Anterior cingulate cortex (tissue), 58 donors: ENCODE measurements around the gene HBG1.

Experiments
- DNase-seq, 58 donors: peaks; one replicate each; lab custom pipeline; 2025; lab: John Stamatoyannopoulos, UW

HBG1 gene

DNA sequence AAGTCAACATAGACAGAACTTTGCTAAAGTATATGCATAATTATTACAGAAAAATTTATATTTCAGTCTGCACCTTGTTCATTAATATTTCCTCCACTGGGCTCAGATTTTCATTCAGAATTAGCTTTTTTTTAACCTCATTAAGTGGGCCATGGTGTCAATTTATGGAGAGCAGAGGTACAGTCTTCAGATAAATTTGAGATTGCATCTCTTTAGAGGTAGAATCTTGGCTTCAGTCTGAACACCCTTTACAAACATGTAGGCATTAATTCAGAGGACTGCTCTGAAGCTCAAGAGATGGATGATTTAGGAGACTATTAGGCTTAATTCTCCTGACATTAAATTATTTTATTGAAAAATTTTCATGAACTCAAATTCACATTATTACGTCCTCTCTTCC, 19.4 kb downstream of the HBG1 start:
- DNase-seq: no peak

- no peak for DNase-seq
Measured at GRCh38 chr11:5229796-5230195, 19.9 kb downstream of the HBG1 start.

DNA sequence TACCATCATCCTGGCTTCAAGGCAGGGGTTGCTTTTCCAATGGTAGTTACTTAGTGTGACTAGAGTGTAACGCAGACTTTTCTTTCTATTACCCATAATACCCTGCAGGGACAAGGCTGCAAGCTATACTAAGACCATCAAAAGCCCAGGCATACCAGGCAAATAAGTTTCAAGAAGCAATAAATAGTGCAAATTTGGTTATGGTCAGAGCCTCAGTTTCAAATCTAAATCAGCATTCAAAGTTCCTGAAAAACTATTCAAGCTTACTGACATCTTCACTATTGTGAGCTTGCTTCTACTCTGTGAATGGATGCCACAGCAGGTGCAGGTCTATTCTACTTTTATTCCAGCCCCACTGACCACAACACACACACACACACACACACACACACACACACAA, 20.3 kb downstream of the HBG1 start:
- no peak for DNase-seq

DNA sequence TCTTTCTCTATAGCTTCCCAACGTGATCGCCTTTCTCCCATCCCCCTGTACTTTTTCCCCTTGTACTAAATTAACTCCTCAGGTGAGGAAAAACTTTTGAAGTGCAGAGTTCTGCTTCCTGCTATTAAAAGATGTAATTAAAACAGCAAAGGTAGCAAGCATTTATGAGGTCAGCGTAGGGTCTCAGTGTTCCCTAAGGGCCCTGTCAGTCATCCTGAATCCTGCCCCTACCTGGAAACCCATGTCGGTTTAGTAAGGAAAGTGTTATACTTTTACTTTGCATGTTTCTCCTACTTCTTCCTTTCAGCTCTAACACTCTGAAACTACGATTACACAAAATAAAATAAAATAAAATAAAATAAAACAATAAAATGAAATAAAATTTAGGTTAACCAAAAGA, 21.5 kb downstream of the HBG1 start:
- no peak for DNase-seq

DNA sequence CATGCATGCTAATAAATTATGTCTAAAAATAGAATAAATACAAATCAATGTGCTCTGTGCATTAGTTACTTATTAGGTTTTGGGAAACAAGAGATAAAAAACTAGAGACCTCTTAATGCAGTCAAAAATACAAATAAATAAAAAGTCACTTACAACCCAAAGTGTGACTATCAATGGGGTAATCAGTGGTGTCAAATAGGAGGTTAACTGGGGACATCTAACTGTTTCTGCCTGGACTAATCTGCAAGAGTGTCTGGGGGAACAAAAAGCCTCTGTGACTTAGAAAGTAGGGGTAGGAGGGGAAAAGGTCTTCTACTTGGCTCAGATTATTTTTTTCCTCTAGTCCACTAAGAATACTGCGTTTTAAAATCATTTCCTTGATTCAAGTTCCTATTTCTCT, 22.0 kb downstream of the HBG1 start:
- DNase-seq: no peak

DNA sequence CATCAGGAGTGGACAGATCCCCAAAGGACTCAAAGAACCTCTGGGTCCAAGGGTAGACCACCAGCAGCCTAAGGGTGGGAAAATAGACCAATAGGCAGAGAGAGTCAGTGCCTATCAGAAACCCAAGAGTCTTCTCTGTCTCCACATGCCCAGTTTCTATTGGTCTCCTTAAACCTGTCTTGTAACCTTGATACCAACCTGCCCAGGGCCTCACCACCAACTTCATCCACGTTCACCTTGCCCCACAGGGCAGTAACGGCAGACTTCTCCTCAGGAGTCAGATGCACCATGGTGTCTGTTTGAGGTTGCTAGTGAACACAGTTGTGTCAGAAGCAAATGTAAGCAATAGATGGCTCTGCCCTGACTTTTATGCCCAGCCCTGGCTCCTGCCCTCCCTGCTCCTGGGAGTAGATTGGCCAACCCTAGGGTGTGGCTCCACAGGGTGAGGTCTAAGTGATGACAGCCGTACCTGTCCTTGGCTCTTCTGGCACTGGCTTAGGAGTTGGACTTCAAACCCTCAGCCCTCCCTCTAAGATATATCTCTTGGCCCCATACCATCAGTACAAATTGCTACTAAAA, 22.8 kb downstream of the HBG1 start, which contains the start of gene HBB:
TSS of gene HBB (minus strand) at position 340 of the 579 bp plus-strand sequence. CDS start at position 290, 50 bp downstream.
- DNase-seq: no peak

GRCh38 chr11:5225480-5225871, 24.2 kb downstream of the HBG1 start:
- DNase-seq: no peak

DNA sequence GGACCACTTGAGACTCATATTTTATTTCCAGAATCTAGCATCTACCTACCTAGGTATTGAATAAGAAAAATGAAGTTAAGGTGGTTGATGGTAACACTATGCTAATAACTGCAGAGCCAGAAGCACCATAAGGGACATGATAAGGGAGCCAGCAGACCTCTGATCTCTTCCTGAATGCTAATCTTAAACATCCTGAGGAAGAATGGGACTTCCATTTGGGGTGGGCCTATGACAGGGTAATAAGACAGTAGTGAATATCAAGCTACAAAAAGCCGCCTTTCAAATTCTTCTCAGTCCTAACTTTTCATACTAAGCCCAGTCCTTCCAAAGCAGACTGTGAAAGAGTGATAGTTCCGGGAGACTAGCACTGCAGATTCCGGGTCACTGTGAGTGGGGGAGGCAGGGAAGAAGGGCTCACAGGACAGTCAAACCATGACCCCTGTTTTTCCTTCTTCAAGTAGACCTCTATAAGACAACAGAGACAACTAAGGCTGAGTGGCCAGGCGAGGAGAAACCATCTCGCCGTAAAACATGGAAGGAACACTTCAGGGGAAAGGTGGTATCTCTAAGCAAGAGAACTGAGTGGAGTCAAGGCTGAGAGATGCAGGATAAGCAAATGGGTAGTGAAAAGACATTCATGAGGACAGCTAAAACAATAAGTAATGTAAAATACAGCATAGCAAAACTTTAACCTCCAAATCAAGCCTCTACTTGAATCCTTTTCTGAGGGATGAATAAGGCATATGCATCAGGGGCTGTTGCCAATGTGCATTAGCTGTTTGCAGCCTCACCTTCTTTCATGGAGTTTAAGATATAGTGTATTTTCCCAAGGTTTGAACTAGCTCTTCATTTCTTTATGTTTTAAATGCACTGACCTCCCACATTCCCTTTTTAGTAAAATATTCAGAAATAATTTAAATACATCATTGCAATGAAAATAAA, 24.8 kb downstream of the HBG1 start:
- no peak for DNase-seq

DNA sequence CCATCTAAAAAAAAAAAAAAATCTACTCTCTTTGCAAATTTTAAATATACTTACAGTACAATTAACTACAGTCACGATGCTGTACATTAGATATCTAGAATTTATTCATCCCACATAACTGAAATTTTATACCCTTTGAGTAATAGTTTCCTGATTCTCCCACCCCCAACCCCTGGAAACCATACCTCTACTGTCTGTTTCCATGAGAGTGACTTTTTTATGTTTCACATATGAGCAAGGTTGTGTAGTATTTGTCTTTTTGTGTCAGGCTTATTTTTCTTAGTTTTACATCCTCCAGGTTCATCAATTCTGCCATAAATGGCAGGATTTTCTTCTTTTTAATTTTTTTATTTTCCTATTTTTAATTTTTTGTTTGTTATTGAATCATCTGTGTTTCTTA, 26.0 kb downstream of the HBG1 start:
- no peak for DNase-seq

DNA sequence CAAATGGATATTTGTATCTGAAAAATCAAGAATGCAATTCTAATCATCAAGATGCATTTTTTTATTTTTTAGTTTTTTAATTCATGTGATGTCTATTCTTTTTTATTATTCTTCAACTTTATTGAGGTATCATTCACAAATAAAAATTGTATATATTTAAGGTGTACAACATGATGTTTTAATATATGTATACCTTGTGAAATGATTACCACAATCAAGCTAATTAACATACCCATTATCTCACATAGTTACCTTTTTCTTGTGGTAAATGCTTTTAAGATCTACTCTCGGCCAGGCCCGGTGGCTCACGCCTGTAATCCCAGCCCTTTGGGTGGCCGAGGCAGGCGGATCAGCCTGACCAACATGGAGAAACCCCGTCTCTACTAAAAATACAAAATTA, 26.5 kb downstream of the HBG1 start:
- DNase-seq: no peak

GRCh38 chr11:5210376-5210885, 39.2 kb downstream of the HBG1 start:
- DNase-seq: no peak

DNA sequence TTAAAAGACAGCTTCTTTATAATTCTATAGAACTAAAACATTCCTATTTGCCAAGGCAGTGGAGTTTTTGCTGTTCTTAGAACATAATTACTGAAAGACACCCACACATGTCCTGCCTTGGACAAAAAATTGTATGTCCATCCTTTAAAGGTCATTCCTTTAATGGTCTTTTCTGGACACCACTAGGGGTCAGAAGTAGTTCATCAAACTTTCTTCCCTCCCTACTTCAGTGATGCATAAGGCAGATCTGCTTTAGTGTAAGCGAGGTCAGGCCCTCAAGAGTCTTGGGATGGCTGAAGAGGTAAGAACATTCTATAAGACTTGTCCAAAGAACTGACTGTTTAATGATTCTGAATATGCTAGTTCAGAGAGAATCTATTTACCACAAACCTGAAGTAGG, 44.9 kb downstream of the HBG1 start:
- peak in 1 of 58 donors; percentile 3 for DNase-seq

GRCh38 chr11:5203366-5203765, 46.3 kb downstream of the HBG1 start:
- DNase-seq: no peak

DNA sequence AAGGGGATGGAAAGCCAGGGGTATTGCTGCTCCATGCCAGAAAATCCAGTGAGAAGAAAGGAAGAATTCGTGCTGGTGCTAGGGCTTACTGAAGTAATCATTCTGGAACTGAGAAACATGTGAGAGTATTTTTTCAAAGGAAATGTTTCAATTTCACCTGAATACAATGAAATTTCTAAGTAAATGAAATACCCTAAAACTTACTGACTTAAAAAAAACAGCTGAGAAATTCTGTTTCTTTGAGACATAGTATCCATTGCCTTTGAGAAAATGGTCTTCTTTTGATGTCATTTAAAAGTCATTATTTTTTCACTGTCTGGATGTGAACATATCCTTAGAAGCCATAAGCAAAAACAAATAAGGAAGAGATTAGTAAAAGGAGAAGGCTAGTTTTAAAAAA, 49.1 kb downstream of the HBG1 start, which contains the start of gene OR51V1:
TSS of gene OR51V1 (minus strand) at position 101 of the 400 bp plus-strand sequence. CDS start at position 101, 0 bp downstream.
- no peak for DNase-seq

DNA sequence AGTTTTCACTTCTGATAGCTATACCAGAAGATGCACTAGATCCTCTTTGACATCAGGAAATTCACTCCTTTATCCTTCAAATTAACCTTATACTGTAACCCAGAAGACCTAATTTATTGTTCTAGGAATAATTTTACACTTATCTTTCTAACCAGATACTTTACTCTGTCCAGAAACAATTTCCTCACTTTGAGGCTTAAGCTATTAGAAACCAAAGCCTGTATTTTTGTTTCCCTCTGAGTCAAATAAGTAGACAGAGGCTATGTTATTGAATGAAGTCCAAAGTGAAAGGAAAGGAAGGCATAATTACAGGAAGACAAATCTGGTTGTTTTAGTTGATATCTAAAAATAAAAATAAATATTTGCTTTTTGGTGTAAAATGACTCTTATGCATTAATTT, 51.4 kb downstream of the HBG1 start:
- no peak for DNase-seq
